GM21723 (cell line): Measurements from ENCODE around the gene FAAP24.
"Not testable (repeated sequence)": the region's sequence is repeated elsewhere in the genome, so short reads cannot be mapped to it uniquely, and the experiment has no call there.

ENCODE experiments used
- ATAC-seq: cut with Tn5 transposase; IDR thresholded peaks from one replicate; pipeline ENCODE4 v1.9.1; 2021; ENCODE audit warnings: mild to moderate bottlenecking, moderate library complexity; ENCODE audit not compliant: unreplicated experiment

Gene FAAP24

DNA sequence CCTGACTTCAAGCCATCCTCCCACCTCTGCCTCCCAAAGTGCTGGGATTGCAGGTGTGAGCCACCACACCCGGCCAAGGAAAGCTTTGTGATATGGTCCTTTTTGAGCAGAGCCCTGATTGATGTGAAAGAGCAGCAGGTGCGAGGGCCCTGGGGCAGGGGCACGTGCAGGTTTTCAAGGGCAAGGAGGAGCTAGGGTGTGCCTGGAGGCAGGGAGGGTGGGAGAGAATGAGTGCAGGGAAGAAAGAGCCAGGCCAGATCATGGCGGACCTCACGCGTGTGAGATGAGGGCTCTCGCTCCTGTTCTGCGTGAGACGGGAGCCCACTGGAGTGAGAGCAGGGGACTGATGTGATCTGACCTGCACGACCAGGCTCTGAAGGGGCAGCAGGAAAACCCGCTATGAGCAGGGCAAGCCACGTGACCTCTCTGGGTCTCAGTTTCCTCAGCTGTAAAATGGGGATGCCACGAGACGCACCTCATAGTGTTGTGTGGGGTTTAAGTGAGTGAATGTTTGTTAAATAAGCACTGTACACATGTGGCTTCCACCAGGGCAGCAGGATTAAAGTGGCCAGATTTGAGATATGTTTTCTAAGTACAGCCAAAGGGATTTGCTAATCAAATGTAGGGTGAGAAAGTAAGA lies 25.8 kb downstream of the FAAP24 start:
- ATAC-seq, result no peak

DNA sequence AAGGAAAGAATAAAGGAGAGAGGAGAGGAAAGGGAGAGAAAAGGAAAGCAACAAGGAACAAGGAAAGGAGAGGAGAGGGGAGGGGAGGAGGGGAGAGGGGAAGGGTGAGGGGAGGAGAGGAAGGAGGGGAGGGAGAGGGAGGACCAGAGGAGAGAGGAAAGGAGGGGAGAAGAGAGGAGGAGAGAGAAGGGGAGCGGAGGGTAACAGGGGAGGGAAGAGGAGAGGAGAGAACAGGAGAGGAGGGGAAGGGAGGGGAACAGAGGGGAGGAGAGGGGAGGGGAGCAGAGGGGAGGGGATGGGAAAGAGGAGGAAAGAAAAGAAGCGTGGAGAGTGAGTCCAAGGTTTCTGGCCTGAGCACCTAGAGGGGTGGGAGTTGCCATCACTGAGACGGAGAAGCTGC lies 26.7 kb downstream of the FAAP24 start:
- no peak for ATAC-seq

DNA sequence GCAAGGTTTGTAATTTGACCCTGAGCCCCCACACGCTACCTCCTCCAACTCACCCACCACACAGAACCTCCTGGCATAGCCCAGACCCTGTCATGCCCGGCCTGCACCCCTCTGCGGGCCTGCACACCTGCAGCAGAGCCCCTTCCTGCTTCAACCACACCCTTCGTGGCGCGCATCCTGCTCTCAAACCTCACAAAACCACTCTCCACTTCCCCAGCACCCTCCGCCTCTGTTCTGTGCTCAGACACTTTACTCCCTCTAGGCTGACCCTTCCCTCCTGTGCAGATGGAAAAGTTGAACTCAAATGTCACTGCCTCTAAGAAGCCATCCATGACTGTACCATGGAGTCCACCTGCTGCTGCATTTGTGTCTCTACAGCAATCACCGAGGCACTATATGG lies 28.5 kb downstream of the FAAP24 start:
- no peak for ATAC-seq

DNA sequence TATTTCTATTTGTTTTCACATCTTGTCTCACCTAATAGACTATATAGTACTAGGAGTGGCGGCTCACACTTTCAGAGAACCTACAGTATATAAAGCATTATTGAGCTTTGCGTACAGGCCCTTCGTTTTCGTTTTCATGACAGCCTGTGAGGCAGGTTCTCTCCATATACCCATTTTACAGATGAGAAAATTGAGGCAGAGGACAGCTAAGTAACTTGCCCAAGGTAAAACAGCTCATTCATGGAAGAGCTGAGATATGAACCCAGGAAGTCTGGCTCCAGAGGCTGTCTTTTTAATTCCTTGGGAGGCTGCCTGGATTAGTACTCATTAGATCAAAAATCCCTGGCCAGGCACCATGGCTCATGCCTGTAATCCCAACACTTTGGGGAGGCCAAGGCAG lies 28.9 kb downstream of the FAAP24 start:
- ATAC-seq, result no peak

DNA sequence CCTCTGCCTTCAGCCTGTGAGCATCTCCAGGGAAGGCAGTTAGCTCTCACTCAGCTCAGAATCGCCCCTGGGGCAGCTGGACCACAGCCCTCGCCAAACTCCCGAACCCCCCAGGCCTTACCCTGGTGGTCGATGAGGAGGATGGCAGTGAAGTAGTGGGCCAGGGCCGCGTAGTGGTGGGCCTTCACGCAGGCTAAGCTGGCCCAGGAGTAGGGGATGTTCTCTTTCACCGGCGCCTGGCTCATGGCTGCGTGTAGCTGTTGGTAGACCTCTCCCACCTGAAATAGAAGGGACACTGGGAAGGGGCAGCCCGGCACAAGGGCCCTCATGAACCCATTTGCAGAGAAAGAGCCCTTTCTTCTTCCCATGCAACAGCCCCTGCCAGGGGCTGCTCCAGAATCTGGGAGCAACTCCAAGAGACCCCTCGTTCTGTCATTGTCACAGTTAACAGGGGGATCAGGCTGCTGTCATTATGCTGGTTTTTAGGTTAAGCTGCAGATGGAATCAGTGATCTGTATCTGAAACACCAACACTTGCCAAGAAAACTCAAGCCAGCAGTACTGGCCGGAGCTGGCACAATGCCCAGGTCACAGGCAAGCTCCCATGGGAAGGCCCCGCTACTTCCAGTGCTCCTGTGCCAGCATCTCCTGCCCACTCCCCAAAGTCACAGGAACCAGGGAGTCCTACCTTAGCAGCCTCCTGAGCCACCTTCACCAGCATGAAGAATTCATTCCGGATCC lies 30.3 kb downstream of the FAAP24 start:
- not testable (repeated sequence) for ATAC-seq

DNA sequence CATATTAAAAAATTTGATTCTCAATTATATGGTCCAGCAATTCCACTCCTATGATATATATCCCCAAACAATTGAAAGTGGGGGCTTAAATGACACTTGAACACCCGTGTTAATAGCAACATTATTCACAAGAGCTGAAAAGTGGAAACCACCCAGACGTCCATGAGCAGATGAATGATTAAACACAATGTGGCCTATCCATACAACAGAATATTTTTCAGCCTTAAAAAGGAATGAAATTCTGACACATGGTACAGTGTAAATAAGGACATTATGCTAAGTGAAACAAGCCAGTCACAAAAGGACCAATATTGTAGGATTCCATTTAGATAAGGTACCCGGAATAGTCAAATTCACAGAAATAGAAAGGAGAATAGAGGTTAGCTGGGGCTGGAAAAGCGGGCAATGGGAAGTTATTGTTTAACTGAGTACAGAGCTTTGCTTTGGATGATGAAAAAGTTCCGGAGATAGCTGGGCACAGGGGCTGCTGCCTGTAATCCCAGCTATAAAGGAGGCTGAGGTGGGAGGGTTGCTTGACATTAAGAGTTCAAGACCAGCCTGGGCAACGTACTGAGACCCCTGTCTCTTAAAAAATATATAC lies 31.5 kb downstream of the FAAP24 start:
- ATAC-seq, result not testable (repeated sequence)

DNA sequence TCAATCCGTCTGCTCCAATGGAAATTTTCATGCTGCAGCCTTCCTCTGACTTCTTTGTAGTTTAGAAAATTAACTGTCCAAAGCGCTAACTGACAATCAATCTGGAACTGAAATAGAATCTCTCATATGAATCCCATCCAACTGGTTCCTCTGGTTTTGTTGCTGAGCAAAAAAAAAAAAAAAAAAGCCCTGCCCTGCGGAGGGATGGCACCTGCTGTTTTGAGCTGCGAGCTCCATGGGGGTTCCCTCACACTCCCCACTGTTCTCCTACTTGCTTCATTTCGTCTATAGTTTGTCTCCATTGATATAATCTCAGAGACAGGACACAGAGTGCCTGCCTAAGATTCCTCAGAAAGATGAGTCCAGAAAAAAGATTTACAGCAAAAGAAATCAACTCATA lies 33.4 kb downstream of the FAAP24 start:
- no peak for ATAC-seq

GRCh38 chr19:33008738-33009137 lies 36.7 kb downstream of the FAAP24 start:
- no peak for ATAC-seq

DNA sequence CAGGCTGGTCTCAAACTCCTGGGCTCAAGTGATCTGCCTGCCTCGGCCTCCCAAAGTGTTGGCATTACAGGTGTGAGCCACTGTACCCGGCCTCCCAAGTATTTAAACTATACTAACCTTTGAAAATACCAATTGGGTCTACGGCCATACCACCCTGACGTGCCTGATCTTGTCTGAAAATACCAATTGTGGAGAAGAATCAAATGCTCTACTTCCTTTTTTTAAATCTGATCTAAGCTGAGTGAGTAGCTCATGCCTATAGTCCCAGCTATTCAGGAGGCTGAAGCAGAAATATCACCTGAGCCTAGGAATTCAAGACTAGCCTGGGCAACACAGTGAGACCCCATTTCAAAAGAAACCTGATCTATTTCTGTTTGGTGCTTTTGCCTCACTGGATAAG lies 38.8 kb downstream of the FAAP24 start:
- not testable (repeated sequence) for ATAC-seq

DNA sequence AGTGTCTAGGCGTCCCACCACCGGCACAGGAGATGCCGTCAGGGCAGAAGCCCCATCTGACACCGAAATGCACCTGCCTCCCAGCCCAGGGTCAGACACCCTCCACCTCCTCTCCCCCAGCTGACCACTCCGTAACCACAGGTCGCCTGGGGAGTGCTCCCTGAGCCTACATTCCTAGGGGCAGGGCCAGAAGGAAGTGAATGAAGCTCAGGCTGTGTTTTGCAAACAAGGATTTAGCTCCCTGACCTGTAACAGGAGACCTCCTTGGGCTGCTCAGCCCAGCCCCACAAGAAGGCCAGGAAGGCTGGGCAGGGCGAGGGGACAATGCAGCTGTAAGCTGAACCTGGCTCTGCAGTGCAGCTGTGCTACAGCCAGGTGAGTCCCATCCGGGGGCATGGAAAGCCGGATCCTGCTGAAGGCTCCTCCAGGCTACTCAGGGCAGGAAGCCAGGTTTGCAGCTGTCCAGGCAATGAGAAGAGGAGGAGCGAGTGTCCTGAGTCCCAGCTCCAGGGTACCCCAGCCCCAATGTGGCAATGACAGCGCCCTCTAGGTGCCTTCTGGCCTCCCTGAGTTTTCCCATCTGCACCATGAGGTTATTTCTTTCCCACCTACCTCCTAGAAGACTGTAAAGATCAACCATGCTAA lies 50.6 kb downstream of the FAAP24 start:
- ATAC-seq, result no peak

DNA sequence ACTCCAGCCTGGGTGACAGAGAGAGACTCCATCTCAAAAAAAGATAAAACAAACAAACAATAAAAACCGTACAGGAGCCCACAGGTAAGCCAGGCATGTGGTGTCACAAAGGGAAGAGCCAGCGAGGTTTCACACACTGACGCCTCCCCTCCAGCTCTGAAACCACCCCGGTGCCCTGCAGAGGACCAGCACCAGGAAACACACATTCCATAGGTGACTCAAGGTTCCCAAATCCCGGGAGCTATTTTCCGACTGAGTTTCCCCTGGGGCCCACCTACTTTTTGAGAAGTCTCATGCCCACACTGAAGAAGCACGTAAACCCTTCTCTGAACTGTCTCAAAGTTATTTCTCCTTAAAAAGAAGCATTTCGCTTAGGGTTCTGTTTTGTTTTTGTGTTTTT lies 52.4 kb downstream of the FAAP24 start:
- no peak for ATAC-seq

- not testable (repeated sequence) for ATAC-seq
Measured at GRCh38 chr19:33025468-33026238, 53.6 kb downstream of the FAAP24 start.

DNA sequence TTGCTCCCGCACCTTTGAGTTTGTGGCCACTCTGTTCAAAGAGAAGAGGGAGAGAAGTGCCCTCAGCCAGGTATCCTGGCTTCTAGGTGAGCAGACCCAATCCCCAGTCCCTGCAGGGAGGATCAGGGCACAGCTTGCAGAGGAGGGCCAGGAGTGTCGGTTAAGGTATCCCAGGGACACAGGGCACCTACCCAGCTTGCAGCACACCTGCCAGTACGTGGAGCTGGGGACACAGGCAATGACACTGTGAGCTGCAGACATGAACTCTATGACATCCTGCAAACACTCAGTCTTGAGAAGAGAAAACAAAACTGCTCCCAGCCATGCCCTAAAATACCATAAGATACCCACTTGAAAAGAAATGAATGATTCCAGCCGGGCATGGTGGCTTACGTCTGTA lies 54.6 kb downstream of the FAAP24 start:
- not testable (repeated sequence) for ATAC-seq
